Activated naive CD4-positive, alpha-beta T cell (primary cell): Measurements from ENCODE around the gene TBX18.

Experiments used
- DNase-seq, 4 experiments: peaks; one replicate each; lab custom pipeline; 2025; lab: John Stamatoyannopoulos, UW

TBX18 gene

DNA sequence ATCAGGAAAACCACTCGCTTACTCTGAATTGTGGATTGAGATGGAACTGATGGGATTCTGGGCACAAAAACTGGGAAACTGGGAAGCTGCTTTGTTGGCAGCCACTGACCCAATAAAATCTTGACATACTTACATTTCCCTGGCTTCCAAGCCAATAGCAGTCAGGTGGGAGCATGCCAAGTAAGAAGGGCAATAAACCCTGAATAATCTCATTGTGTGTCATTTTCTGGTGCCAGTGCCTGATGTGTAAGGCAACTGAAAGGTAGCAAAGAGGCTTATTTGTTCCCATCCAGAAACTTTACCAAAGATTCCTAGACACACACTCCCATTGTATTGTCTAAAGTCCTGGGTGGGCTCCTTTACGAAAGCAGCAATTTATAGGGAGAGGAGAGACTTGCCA lies 93.2 kb downstream of the TBX18 start:
- DNase-seq: no peak

GRCh38 chr6:84669945-84670344 lies 94.5 kb downstream of the TBX18 start:
- DNase-seq: no peak

GRCh38 chr6:84667252-84668213 lies 96.9 kb downstream of the TBX18 start:
- DNase-seq: no peak

DNA sequence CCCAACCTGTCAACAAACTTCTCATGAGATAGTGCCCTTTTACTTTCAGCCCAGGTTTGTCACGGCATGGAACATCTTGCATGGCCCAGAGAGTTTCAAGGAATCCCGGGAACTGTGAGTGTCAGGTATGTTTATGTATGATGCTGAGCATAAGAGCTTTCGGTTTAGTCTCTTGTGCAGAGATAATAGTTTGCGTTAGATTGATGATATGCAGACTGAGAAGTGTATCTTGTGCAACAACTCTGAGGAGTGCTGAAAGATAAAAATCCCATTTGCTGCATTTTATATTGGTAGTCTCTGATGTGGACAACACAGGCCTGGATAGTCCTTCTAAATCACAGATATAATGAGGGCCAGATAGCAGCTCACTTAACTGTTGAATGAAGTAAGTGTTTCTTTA lies 99.0 kb downstream of the TBX18 start:
- no peak for DNase-seq

GRCh38 chr6:84663866-84664265 lies 100.5 kb downstream of the TBX18 start:
- no peak for DNase-seq

DNA sequence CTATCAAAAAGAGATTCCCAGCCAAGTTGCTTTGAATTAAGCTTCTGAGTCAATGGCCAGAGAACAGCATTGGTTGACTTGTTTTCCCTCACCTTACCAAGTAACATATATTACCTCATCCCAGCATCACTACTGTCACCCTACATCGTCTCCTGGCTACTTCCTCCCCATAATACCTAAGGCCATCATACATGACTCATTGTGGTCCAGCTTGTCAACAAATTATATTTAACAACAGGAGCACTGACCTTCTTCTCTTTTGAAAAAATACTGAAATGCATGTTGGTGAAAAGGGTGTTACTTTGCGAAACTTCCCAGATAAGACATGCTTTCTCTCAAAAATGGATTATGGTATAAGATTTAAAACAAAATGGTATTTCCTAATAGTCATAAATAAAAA lies 106.9 kb downstream of the TBX18 start:
- no peak for DNase-seq

GRCh38 chr6:84657025-84657424 lies 107.4 kb downstream of the TBX18 start:
- no peak for DNase-seq

GRCh38 chr6:84653027-84653551 lies 111.3 kb downstream of the TBX18 start:
- no peak for DNase-seq

GRCh38 chr6:84652356-84653026 lies 111.9 kb downstream of the TBX18 start:
- DNase-seq: no peak

- no peak for DNase-seq
Measured at GRCh38 chr6:84651583-84651982, 112.8 kb downstream of the TBX18 start.

- no peak for DNase-seq
Measured at GRCh38 chr6:84648444-84648843, 116.0 kb downstream of the TBX18 start.

GRCh38 chr6:84645563-84646266 lies 118.7 kb downstream of the TBX18 start:
- no peak for DNase-seq

GRCh38 chr6:84645000-84645399 lies 119.4 kb downstream of the TBX18 start:
- no peak for DNase-seq

GRCh38 chr6:84643778-84644177 lies 120.6 kb downstream of the TBX18 start:
- DNase-seq: no peak

GRCh38 chr6:84641076-84641475 lies 123.3 kb downstream of the TBX18 start:
- no peak for DNase-seq

DNA sequence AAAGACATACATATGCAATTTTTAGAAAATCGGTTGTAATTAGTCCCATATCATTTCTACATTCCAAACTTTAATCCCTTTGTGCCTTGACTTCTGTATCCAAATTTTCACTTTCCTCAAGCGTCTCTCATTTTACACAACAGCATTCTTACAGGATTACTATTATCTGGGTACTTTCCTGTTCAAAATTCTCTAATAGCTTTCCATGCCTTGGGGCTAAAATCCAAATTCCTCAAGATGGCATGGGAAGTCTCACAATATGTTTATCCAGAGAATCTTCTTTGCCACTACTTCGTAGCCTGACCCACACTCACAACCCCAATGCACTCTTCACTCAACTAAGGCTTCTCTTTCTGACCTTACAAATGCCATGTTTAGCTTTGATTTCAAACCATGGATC lies 125.0 kb downstream of the TBX18 start:
- no peak for DNase-seq

- DNase-seq: no peak
Measured at GRCh38 chr6:84638286-84638685, 126.1 kb downstream of the TBX18 start.
